Smooth muscle cell (in vitro differentiated cells): ENCODE data around the gene CCDC154. TPM values are rescaled to one million over a fixed set of nuclear protein-coding genes. Genes with fewer than 3 reads are reported as not detected.

ENCODE experiments used
- DNase-seq: peaks from one replicate; lab custom pipeline; 2025; ENCODE audit not compliant: unreplicated experiment; lab: John Stamatoyannopoulos, UW
- H2AFZ ChIP-seq: fragments of 200-600 bp; sonication (generic); 2 replicates; pipeline ENCODE4 v1.6.0; 2016; ENCODE audit warnings: antibody characterized with exemption, low read depth, mild to moderate bottlenecking
- H3F3A ChIP-seq: fragments of 200-600 bp; sonication (generic); 2 replicates; pipeline ENCODE4 v1.6.0; 2017; ENCODE audit warnings: antibody characterized with exemption, low read depth
- H3K27ac ChIP-seq: fragments of 200-600 bp; sonication (generic); 2 replicates; pipeline ENCODE4 v1.5.1; 2016; ENCODE audit warnings: low read depth, mild to moderate bottlenecking
- H3K27me3 ChIP-seq: fragments of 200-600 bp; sonication (generic); 2 replicates; pipeline ENCODE4 v1.6.1; 2016; ENCODE audit warnings: low read depth, mild to moderate bottlenecking
- H3K36me3 ChIP-seq: fragments of 200-600 bp; sonication (generic); 2 replicates; pipeline ENCODE4 v1.5.1; 2016; ENCODE audit warnings: low read depth
- H3K4me1 ChIP-seq: fragments of 200-600 bp; sonication (generic); 2 replicates; pipeline ENCODE4 v1.5.1; 2016; ENCODE audit warnings: low read depth
- H3K4me2 ChIP-seq: fragments of 200-600 bp; sonication (generic); 2 replicates; pipeline ENCODE4 v1.6.0; 2016; ENCODE audit warnings: mild to moderate bottlenecking
- H3K4me3 ChIP-seq: fragments of 200-600 bp; sonication (generic); 2 replicates; pipeline ENCODE4 v1.5.1; 2016; ENCODE audit warnings: mild to moderate bottlenecking
- H3K79me2 ChIP-seq: fragments of 200-600 bp; sonication (generic); 2 replicates; pipeline ENCODE4 v1.6.0; 2016; ENCODE audit warnings: low read depth, mild to moderate bottlenecking
- H3K9ac ChIP-seq: fragments of 200-600 bp; sonication (generic); 2 replicates; pipeline ENCODE4 v1.6.0; 2016; ENCODE audit warnings: low read depth
- H3K9me3 ChIP-seq: fragments of 200-600 bp; sonication (generic); replicated peaks from 2 replicates; pipeline ENCODE4 v1.5.1; 2016; ENCODE audit warnings: low read depth
- H4K20me1 ChIP-seq: fragments of 200-600 bp; sonication (generic); 2 replicates; pipeline ENCODE4 v1.6.0; 2016; ENCODE audit warnings: low read depth
- CTCF ChIP-seq: fragments of 200-600 bp; sonication (generic); IDR thresholded peaks from 2 replicates; pipeline ENCODE4 v1.5.1; 2017; ENCODE audit warnings: borderline replicate concordance, mild to moderate bottlenecking, antibody characterized with exemption; ENCODE audit not compliant: insufficient read depth, poor library complexity, severe bottlenecking
- WGBS: methylation state at CpG from one replicate; pipeline ENCODE4 v1.1.7; 2016; ENCODE audit warnings: low lambda C conversion rate; 5-methylcytosine and 5-hydroxymethylcytosine counted together
- polyA plus RNA-seq: library from polyadenylated mRNA; unstranded; fragments of >200 nt; fragmentation: Nextera tagmentation; extraction: Ambion mirVana; gene quantifications from 2 replicates; pipeline ENCODE4 v1.2.1, GENCODE V29; 2016
- total RNA-seq: library from RNA; depleted of rRNA; stranded (reverse); fragments of >200 nt; gene quantifications from 2 replicates; pipeline ENCODE4 v1.2.3, GENCODE V29; 2014

Gene CCDC154
- total and polyA plus RNA-seq, 2 experiments from 2014 or later: 0.24 TPM; not detected in 1

DNA sequence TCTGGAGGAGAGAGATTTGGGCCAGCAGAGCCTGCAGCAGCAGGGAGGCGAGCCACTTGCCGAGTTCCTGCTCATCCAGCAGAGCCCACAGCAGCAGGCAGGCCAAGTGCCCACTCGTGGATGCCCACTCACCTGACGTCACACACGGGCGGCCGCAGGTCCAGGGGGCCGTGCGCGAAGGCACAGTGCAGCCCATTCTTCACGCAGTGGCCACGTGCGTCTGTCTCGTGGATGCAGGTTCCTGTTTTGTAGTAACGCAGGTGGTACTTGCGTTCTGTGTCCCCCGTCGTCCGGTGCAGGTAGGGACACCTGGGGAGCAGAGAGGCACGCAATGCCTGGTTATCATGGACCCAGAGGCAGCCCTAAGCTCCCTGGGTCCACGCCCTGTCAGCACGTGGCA is 41.3 kb downstream of the CCDC154 start:
- peaks cover 4% of the 10 kb centered on the region for H3K79me2 ChIP-seq
- 98% methylated on average over 22 of the region's 22 CpGs for WGBS

DNA sequence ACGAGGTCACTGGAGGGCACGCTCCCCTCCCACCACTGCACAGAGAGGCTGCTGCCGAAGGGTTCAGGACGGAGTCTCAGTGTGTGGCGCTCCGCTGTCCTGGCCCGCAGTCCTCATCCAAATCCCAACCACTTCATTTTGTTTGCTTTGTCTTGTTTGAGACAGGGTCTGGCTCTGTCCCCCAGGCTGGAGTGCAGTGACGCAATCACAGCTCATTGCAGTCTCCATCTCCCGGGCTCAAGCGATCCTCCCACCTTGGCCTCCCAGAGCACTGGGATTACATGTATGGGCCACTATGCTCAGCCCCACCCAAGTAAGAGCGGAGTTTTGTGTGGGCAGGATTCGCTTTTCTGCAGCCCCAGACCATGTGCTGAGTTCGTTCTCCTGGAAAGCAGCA is 42.6 kb downstream of the CCDC154 start:
- Histone ChIP-seq H3K4me1 (no peaks in the 10 kb centered on the region), H3K4me3 (no peak overlapping the region), H3K79me2 (no peaks in the 10 kb centered on the region), H3K9me3 (no peaks in the 10 kb centered on the region), H4K20me1 (no peaks in the 10 kb centered on the region), H3F3A (no peaks in the 10 kb centered on the region), H2AFZ (no peak overlapping the region), H3K9ac (no peak overlapping the region), H3K36me3 (no peaks in the 10 kb centered on the region), H3K27ac (no peak overlapping the region), H3K4me2 (no peak overlapping the region), H3K27me3 (no peaks in the 10 kb centered on the region)
- 94% methylated on average over 13 of the region's 13 CpGs for WGBS
- no peak for DNase-seq
- TF ChIP-seq CTCF: no peak

More for the DNA sequence above, 41.3 kb downstream of the CCDC154 start:
- H3K4me2 ChIP-seq: no peak overlapping the region
- H3K9me3 ChIP-seq: no peaks in the 10 kb centered on the region
- no peaks in the 10 kb centered on the region for H3K27me3 ChIP-seq
- H3K9ac ChIP-seq: no peak overlapping the region
- no peak for TF ChIP-seq CTCF
- H3K4me3 ChIP-seq: no peak overlapping the region
- no peaks in the 10 kb centered on the region for H3K36me3 ChIP-seq
- no peak for DNase-seq
- no peak overlapping the region for H2AFZ ChIP-seq
- peaks cover 6% of the 10 kb centered on the region for H4K20me1 ChIP-seq
- no peaks in the 10 kb centered on the region for H3F3A ChIP-seq
- no peaks in the 10 kb centered on the region for H3K4me1 ChIP-seq
- no peak overlapping the region for H3K27ac ChIP-seq

GRCh38 chr16:1401061-1401757 is 43.1 kb downstream of the CCDC154 start:
- no peak for TF ChIP-seq CTCF
- no peaks in the 10 kb centered on the region for H3K79me2 ChIP-seq
- no peak overlapping the region for H3K27ac ChIP-seq
- 93% methylated on average over 28 of the region's 29 CpGs for WGBS
- H3K4me3 ChIP-seq: no peak overlapping the region
- no peaks in the 10 kb centered on the region for H3K4me1 ChIP-seq
- no peaks in the 10 kb centered on the region for H3F3A ChIP-seq
- no peak for DNase-seq
- no peaks in the 10 kb centered on the region for H3K27me3 ChIP-seq
- H2AFZ ChIP-seq: no peak overlapping the region
- no peak overlapping the region for H3K9ac ChIP-seq
- H4K20me1 ChIP-seq: no peaks in the 10 kb centered on the region
- no peaks in the 10 kb centered on the region for H3K36me3 ChIP-seq
- no peaks in the 10 kb centered on the region for H3K9me3 ChIP-seq
- H3K4me2 ChIP-seq: no peak overlapping the region
